ENCODE results near the gene STK16. TPM values are rescaled to one million over a fixed set of nuclear protein-coding genes. Genes with fewer than 3 reads are reported as not detected.
"Not testable (repeated sequence)": the region's sequence is repeated elsewhere in the genome, so short reads cannot be mapped to it uniquely, and the experiment has no call there.

STK16 gene
- total and polyA plus RNA-seq, 2 of the 13 experiments (the other 11 are each of a cell fraction or from before 2014, with no cell fraction given) = 28.0 to 50.9 TPM

GRCh38 chr2:219200502-219201326 is 44.6 kb upstream of the STK16 start:
- Histone ChIP-seq H3K4me2 (ENCODE audit: low read depth, low read length) (peak overlapping the region; percentile 22; the same call in 1 of the 2 replicates), H3K27ac (ENCODE audit: extremely low read length, insufficient read depth, low read length) (peak overlapping the region; percentile 63), H3K4me1 (ENCODE audit: insufficient read depth, low read length) (peaks cover 36% of the 10 kb centered on the region)
- FAIRE-seq; H4K20me1 ChIP-seq (ENCODE audit: insufficient read depth, low read length); H3K27me3 ChIP-seq (ENCODE audit: control insufficient read depth in 1 of 2, insufficient read depth in 2 of 2, low read length in 2 of 2); H3K79me2 ChIP-seq (ENCODE audit: insufficient read depth, low read length); H3K36me3 ChIP-seq (replicated peaks in 1 of 2; ENCODE audit: control insufficient read depth in 1 of 2, insufficient read depth in 2 of 2, low read length in 2 of 2); H3K9me3 ChIP-seq (ENCODE audit: low read length); H3K9ac ChIP-seq (ENCODE audit: insufficient read depth, low read depth, low read length); H2AFZ ChIP-seq (ENCODE audit: low read length); in situ Hi-C loops (cut with HindIII; ENCODE audit: extremely low pct_ligation_motif_present, low pct_unique_long_range_greater_than_20kb); intact Hi-C loops (cut with micrococcal nuclease; ENCODE audit: unreplicated experiment); ATAC-seq; CTCF ChIA-PET (ENCODE audit: low intra/inter-chr PET ratio, low total read pairs); H3K4me3 ChIP-seq (replicated peaks in 1 of 3; ENCODE audit: insufficient read depth in 1 of 3, low read depth in 2 of 3, low read length in 3 of 3); TF ChIP-seq SP1, NONO, SOX13 (IDR thresholded peaks at IDR 0.05): not testable (repeated sequence)
- WGBS (ENCODE audit: low lambda C conversion rate) = 78% methylated on average over 23 of the region's 26 CpGs
- peak; percentile 42 for DNase-seq (ENCODE audit: low spot score)
- TSS peak; percentile 82 for BruUV-seq (replicated peaks)
- POLR2A ChIA-PET = interaction anchor here (0.8 to 10.9 kb wide), 13 partner anchors 7 to 199 kb away, joined by 3 to 102 read pairs (median 9); partner anchors contain the start of genes ABCB6, CNPPD1, DNAJB2 and GLB1L
- peak; percentile 41 for TF ChIP-seq HOXA3 (CRISPR knock-in tag; IDR thresholded peaks at IDR 0.05)
- peak; percentile 94 for TF ChIP-seq ZMYM4 (CRISPR knock-in tag; IDR thresholded peaks at IDR 0.05)
- 0 out of 2 replicates have a peak, but pooled peaks have one; percentile 24 for TF ChIP-seq ZNF572 (CRISPR knock-in tag; IDR thresholded peaks at IDR 0.05)
- peak; percentile 28; the same call in 1 of the 2 replicates for TF ChIP-seq SAP130 (CRISPR knock-in tag; IDR thresholded peaks at IDR 0.05; ENCODE audit: low read depth)
- TF ChIP-seq ZNF691 (CRISPR knock-in tag; IDR thresholded peaks at IDR 0.05; ENCODE audit: borderline replicate concordance, low read depth) = 0 out of 2 replicates have a peak, but pooled peaks have one; percentile 33
- TF ChIP-seq HNF1B (CRISPR knock-in tag; IDR thresholded peaks at IDR 0.05) = peak; percentile 39; the same call in 1 of the 2 replicates
- TF ChIP-seq GTF2F1 (IDR thresholded peaks at IDR 0.05; ENCODE audit: low read length) = peak; percentile 84
- peak; percentile 84 for TF ChIP-seq NFYB (CRISPR knock-in tag; IDR thresholded peaks at IDR 0.05)
- peak; percentile 24; the same call in 1 of the 2 replicates for TF ChIP-seq SP1 (CRISPR knock-in tag; IDR thresholded peaks at IDR 0.05)
- 0 out of 2 replicates have a peak, but pooled peaks have one; percentile 16 for TF ChIP-seq TBX2 (CRISPR knock-in tag; IDR thresholded peaks at IDR 0.05; ENCODE audit: borderline replicate concordance)
- peak; percentile 26 for TF ChIP-seq NONO (CRISPR knock-in tag; conservative IDR thresholded peaks at IDR 0.05)
- TF ChIP-seq KLF16 (CRISPR knock-in tag; IDR thresholded peaks at IDR 0.05) = 0 out of 4 replicates have a peak, but pooled peaks of 1 of the 2 experiments have one; percentile 41
- peak in 1 of 2 experiments; percentile 45; a peak in 1 of 4 replicates for TF ChIP-seq SOX13 (CRISPR knock-in tag; conservative IDR thresholded peaks at IDR 0.05 in 1 of 2, IDR thresholded peaks at IDR 0.05 in 1 of 2)
- TF ChIP-seq POLR2AphosphoS2 (IDR thresholded peaks at IDR 0.05; ENCODE audit: low read depth, low read length) = peak; percentile 72
- TF ChIP-seq ZMYM2 (CRISPR knock-in tag; IDR thresholded peaks at IDR 0.05) = 0 out of 2 replicates have a peak, but pooled peaks have one; percentile 60
- peak; percentile 70 for TF ChIP-seq FOXK2 (IDR thresholded peaks at IDR 0.05)
- 0 out of 2 replicates have a peak, but pooled peaks have one; percentile 65 for TF ChIP-seq CCDC6 (CRISPR knock-in tag; IDR thresholded peaks at IDR 0.05)
- peak; percentile 43; the same call in 1 of the 2 replicates for TF ChIP-seq MAX (IDR thresholded peaks at IDR 0.05)
- peak; percentile 72; the same call in 1 of the 2 replicates for TF ChIP-seq ZNF605 (CRISPR knock-in tag; IDR thresholded peaks at IDR 0.05)
